Hepatocyte (in vitro differentiated cells): Measurements from ENCODE around the gene FBN3. TPM values are rescaled to one million over a fixed set of nuclear protein-coding genes. Genes with fewer than 3 reads are reported as not detected.
A peak's percentile ranks its signal among the peaks of the same experiment; 100 is the strongest.

Experiments used
- DNase-seq: peaks from one replicate; pipeline ENCODE4 v3.0.0-alpha.2; 2016; ENCODE audit warnings: low spot score
- H2AFZ ChIP-seq: fragments of 200-600 bp; sonication (generic); 2 replicates; pipeline ENCODE4 v1.6.0; 2016; ENCODE audit warnings: antibody characterized with exemption, mild to moderate bottlenecking
- H3K27ac ChIP-seq: fragments of 200-600 bp; sonication (generic); 2 replicates; pipeline ENCODE4 v1.5.1; 2016; ENCODE audit warnings: mild to moderate bottlenecking
- H3K27me3 ChIP-seq: fragments of 200-600 bp; sonication (generic); 2 replicates; pipeline ENCODE4 v1.6.1; 2016
- H3K36me3 ChIP-seq: fragments of 200-600 bp; sonication (generic); replicated peaks from 2 replicates; pipeline ENCODE4 v1.5.1; 2016; ENCODE audit warnings: low read depth; ENCODE audit not compliant: insufficient read depth
- H3K4me1 ChIP-seq: fragments of 200-600 bp; sonication (generic); 2 replicates; pipeline ENCODE4 v1.5.1; 2016; ENCODE audit warnings: mild to moderate bottlenecking, moderate library complexity; ENCODE audit not compliant: insufficient read depth
- H3K4me2 ChIP-seq: fragments of 200-600 bp; sonication (generic); 2 replicates; pipeline ENCODE4 v1.6.0; 2016
- H3K4me3 ChIP-seq: fragments of 200-600 bp; sonication (generic); 2 replicates; pipeline ENCODE4 v1.5.1; 2016; ENCODE audit warnings: mild to moderate bottlenecking
- H3K79me2 ChIP-seq: fragments of 200-600 bp; sonication (generic); 2 replicates; pipeline ENCODE4 v1.6.0; 2017; ENCODE audit warnings: mild to moderate bottlenecking
- H3K9me2 ChIP-seq: fragments of 200-600 bp; sonication (generic); replicated peaks from 2 replicates; pipeline ENCODE4 v1.6.0; 2017; ENCODE audit warnings: mild to moderate bottlenecking; ENCODE audit not compliant: insufficient read depth
- H3K9me3 ChIP-seq: fragments of 200-600 bp; sonication (generic); 2 replicates; pipeline ENCODE4 v1.5.1; 2016; ENCODE audit warnings: low read depth, mild to moderate bottlenecking
- H4K20me1 ChIP-seq: fragments of 200-600 bp; sonication (generic); 2 replicates; pipeline ENCODE4 v1.6.0; 2016; ENCODE audit warnings: mild to moderate bottlenecking; ENCODE audit not compliant: insufficient read depth, poor library complexity, severe bottlenecking
- EZH2 ChIP-seq: fragments of 200-600 bp; sonication (generic); IDR thresholded peaks from 2 replicates; pipeline ENCODE4 v1.6.1; 2016; ENCODE audit warnings: antibody characterized with exemption, mild to moderate bottlenecking, borderline replicate concordance
- EZH2phosphoT487 ChIP-seq: fragments of 200-600 bp; sonication (generic); IDR thresholded peaks from one replicate; pipeline ENCODE4 v1.6.1; 2018; ENCODE audit warnings: antibody characterized with exemption, mild to moderate bottlenecking, low read depth, moderate library complexity; ENCODE audit not compliant: unreplicated experiment, severe bottlenecking
- WGBS: methylation state at CpG from one replicate; pipeline ENCODE4 v1.1.6; 2016; ENCODE audit warnings: low lambda C conversion rate; ENCODE audit errors: missing lambda C conversion rate; 5-methylcytosine and 5-hydroxymethylcytosine counted together
- polyA plus RNA-seq: library from polyadenylated mRNA; unstranded; fragments of >200 nt; fragmentation: Nextera tagmentation; extraction: Ambion mirVana; gene quantifications from 2 replicates; pipeline ENCODE4 v1.2.1, GENCODE V29; 2016
- total RNA-seq: library from RNA; depleted of rRNA; stranded (reverse); fragments of >200 nt; gene quantifications from 2 replicates; pipeline ENCODE4 v1.2.3, GENCODE V29; 2014
- TF ChIP-seq, protein P1 (sequence below): fragments of 200-600 bp; sonication (generic); IDR thresholded peaks from 2 replicates; pipeline ENCODE4 v1.5.1; 2016; ENCODE audit warnings: antibody characterized with exemption, mild to moderate bottlenecking; ENCODE audit not compliant: poor library complexity

The FBN3 gene
- total and polyA plus RNA-seq, 2 experiments from 2014 or later: 7.5 to 11.5 TPM

DNA sequence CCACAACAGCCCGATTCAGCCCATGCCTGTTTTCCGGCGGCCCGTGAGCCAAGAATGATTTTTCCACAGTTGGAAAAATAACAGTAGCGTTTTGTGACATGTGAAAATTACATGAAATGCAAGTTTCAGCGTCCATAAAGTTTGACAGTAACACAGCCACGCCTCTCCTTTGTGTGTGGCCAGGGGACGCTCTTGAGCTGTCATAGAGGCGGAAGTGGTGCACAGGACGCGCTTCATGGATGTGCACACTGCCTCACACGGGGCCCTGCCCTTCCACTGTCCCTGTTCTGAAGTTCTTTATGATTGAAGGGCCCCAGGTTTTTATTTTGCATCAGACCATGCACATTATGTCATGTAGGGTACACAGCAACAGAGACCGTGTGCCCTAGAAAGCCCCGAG, 131.6 kb downstream of the FBN3 start:
- no peak overlapping the region for H3K4me2 ChIP-seq
- no peak overlapping the region for H3K27ac ChIP-seq
- H3K9me3 ChIP-seq: no peaks in the 10 kb centered on the region
- TF ChIP-seq, protein P1, sequence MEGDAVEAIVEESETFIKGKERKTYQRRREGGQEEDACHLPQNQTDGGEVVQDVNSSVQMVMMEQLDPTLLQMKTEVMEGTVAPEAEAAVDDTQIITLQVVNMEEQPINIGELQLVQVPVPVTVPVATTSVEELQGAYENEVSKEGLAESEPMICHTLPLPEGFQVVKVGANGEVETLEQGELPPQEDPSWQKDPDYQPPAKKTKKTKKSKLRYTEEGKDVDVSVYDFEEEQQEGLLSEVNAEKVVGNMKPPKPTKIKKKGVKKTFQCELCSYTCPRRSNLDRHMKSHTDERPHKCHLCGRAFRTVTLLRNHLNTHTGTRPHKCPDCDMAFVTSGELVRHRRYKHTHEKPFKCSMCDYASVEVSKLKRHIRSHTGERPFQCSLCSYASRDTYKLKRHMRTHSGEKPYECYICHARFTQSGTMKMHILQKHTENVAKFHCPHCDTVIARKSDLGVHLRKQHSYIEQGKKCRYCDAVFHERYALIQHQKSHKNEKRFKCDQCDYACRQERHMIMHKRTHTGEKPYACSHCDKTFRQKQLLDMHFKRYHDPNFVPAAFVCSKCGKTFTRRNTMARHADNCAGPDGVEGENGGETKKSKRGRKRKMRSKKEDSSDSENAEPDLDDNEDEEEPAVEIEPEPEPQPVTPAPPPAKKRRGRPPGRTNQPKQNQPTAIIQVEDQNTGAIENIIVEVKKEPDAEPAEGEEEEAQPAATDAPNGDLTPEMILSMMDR: peak; percentile 18
- TF ChIP-seq EZH2 (no peak), EZH2phosphoT487 (no peak)
- no peaks in the 10 kb centered on the region for H4K20me1 ChIP-seq
- H3K79me2 ChIP-seq: no peaks in the 10 kb centered on the region
- no peaks in the 10 kb centered on the region for H3K9me2 ChIP-seq
- no peaks in the 10 kb centered on the region for H3K27me3 ChIP-seq
- no peaks in the 10 kb centered on the region for H3K4me1 ChIP-seq
- H3K4me3 ChIP-seq: no peak overlapping the region
- H2AFZ ChIP-seq: no peak overlapping the region
- no peaks in the 10 kb centered on the region for H3K36me3 ChIP-seq
- no peak for DNase-seq
- WGBS: 91% methylated on average over 14 of the region's 14 CpGs

Other genes starting within 250 kb of the FBN3 start
- 13.6 and 13.8 TPM in 2 replicates for gene MAP2K7, start 245.7 kb downstream of the FBN3 start, total RNA-seq
- 11.8 and 12.8 TPM in 2 replicates for gene MAP2K7, start 245.7 kb downstream of the FBN3 start, polyA plus RNA-seq
- gene TGFBR3L, start 234.8 kb downstream of the FBN3 start, total RNA-seq: 0.52 TPM in 1 of 2 replicates, not detected in the other
- 3.3 and 8.5 TPM in 2 replicates for gene TGFBR3L, start 234.8 kb downstream of the FBN3 start, polyA plus RNA-seq
- 6.5 and 11.8 TPM in 2 replicates for gene SNAPC2, start 229.3 kb downstream of the FBN3 start, total RNA-seq
- gene SNAPC2, start 229.3 kb downstream of the FBN3 start, polyA plus RNA-seq: 17.5 and 21.0 TPM in 2 replicates
- 4.3 and 5.2 TPM in 2 replicates for gene CTXN1, start 223.5 kb downstream of the FBN3 start, total RNA-seq
- gene CTXN1, start 223.5 kb downstream of the FBN3 start, polyA plus RNA-seq: 13.5 and 14.5 TPM in 2 replicates
- 52.0 and 61.7 TPM in 2 replicates for gene TIMM44, start 205.9 kb downstream of the FBN3 start, total RNA-seq
- gene TIMM44, start 205.9 kb downstream of the FBN3 start, polyA plus RNA-seq: 40.7 and 54.9 TPM in 2 replicates
- gene ELAVL1, start 144.0 kb downstream of the FBN3 start, total RNA-seq: 57.7 and 59.5 TPM in 2 replicates
- 88.1 and 89.9 TPM in 2 replicates for gene ELAVL1, start 144.0 kb downstream of the FBN3 start, polyA plus RNA-seq
- gene CCL25, start 96.8 kb downstream of the FBN3 start, total RNA-seq: 1.2 TPM in 1 of 2 replicates, not detected in the other
- 2.1 TPM in 1 of 2 replicates, not detected in the other for gene CCL25, start 96.8 kb downstream of the FBN3 start, polyA plus RNA-seq
- gene CERS4, start 59.8 kb upstream of the FBN3 start, total RNA-seq: 79.6 and 82.6 TPM in 2 replicates
- gene CERS4, start 59.8 kb upstream of the FBN3 start, polyA plus RNA-seq: 69.2 and 86.0 TPM in 2 replicates
- 44.5 and 53.8 TPM in 2 replicates for gene CD320, start 158.8 kb upstream of the FBN3 start, total RNA-seq
- gene CD320, start 158.8 kb upstream of the FBN3 start, polyA plus RNA-seq: 77.5 and 91.4 TPM in 2 replicates
- gene NDUFA7, start 171.8 kb upstream of the FBN3 start, total RNA-seq: 34.4 and 44.9 TPM in 2 replicates
- gene NDUFA7, start 171.8 kb upstream of the FBN3 start, polyA plus RNA-seq: 115 and 124 TPM in 2 replicates
- gene RPS28, start 171.9 kb upstream of the FBN3 start, total RNA-seq: 293 and 312 TPM in 2 replicates
- gene RPS28, start 171.9 kb upstream of the FBN3 start, polyA plus RNA-seq: 683 and 693 TPM in 2 replicates
- gene KANK3, start 193.7 kb upstream of the FBN3 start, total RNA-seq: 0.56 and 3.2 TPM in 2 replicates
- gene KANK3, start 193.7 kb upstream of the FBN3 start, polyA plus RNA-seq: 1.2 TPM in 1 of 2 replicates, not detected in the other
- gene ANGPTL4, start 214.6 kb upstream of the FBN3 start, total RNA-seq: 12.0 and 14.7 TPM in 2 replicates
- gene ANGPTL4, start 214.6 kb upstream of the FBN3 start, polyA plus RNA-seq: 23.4 and 26.3 TPM in 2 replicates
- gene RAB11B, start 240.8 kb upstream of the FBN3 start, total RNA-seq: 30.9 and 47.1 TPM in 2 replicates
- gene RAB11B, start 240.8 kb upstream of the FBN3 start, polyA plus RNA-seq: 174 and 216 TPM in 2 replicates